GM10266 (cell line): Measurements from ENCODE around the gene BMX.

ENCODE experiments used
- DNase-seq: peaks from one replicate; pipeline ENCODE4 v3.0.0; 2012; ENCODE audit errors: extremely low spot score
- TF ChIP-seq, protein P1 (sequence below): IDR thresholded peaks from 2 replicates; pipeline ENCODE4 v1.5.1; 2012; ENCODE audit warnings: mild to moderate bottlenecking, low read depth; ENCODE audit not compliant: control insufficient read depth, insufficient read depth; ENCODE audit errors: missing control alignments

BMX gene

DNA sequence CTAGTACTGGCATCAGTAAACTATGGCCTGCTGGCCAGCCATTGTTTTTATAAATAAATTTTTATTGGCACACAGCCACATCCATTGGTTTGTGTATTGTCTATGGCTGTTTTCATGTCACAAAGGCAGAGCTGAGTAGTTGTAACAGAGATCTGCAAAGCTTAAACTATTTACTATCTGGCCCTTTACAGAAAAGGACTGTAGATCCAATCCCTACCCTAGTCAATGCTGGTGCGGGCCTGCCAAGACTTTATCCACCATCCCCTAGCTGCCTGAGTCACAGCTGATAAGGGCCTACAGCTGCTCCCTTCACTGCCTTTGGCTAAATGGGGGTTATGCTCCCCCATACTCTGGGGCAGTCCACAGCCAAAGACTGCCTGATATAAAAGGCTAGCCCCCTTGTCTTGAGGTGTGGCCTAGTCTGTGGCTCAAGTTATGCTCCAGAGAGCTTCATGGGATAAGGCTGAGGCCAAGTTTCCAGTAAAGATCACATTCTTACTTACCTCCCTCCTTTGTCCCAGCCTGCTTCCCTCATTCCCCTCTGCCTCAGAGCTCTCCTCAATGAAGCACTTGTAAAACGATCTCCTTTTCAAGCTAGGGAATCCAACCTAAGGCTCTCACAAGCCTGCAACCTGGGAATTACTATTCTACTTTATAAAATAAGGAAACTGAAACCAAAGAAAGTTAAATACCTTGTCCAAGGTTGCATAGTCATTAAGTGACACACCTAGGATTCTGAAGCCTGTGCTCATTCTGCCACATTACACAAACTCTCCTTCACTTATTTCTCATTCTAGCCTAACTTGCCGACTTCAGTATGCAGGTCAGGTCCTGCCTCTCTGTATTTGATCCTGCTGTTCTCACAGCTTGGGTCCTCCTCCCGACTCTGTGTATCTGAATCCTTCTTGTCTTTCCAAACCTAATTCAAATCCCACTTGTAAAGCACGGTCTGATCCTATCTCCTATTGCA is 79.5 kb downstream of the BMX start:
- DNase-seq, result no peak

DNA sequence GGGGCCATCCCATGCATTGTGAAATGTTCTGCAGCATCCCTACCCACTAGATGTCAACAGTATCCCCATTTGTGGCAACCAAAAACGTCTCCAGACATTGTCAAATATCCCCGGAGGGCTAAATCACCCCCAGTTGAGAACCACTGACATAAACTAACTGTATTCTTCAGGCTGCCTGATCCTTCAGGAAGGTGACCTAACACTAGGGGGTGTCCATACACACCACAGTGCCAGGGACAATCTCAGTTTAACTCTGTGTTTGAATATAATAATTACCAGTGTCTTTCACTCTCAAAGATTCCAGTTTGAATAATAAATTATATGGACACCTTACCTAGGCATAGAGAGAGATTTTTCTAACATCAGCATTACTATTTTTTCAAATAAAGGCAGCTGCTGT is 93.8 kb downstream of the BMX start:
- TF ChIP-seq, protein P1, sequence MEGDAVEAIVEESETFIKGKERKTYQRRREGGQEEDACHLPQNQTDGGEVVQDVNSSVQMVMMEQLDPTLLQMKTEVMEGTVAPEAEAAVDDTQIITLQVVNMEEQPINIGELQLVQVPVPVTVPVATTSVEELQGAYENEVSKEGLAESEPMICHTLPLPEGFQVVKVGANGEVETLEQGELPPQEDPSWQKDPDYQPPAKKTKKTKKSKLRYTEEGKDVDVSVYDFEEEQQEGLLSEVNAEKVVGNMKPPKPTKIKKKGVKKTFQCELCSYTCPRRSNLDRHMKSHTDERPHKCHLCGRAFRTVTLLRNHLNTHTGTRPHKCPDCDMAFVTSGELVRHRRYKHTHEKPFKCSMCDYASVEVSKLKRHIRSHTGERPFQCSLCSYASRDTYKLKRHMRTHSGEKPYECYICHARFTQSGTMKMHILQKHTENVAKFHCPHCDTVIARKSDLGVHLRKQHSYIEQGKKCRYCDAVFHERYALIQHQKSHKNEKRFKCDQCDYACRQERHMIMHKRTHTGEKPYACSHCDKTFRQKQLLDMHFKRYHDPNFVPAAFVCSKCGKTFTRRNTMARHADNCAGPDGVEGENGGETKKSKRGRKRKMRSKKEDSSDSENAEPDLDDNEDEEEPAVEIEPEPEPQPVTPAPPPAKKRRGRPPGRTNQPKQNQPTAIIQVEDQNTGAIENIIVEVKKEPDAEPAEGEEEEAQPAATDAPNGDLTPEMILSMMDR, result no peak
- DNase-seq, result no peak

More for the DNA sequence above, 79.5 kb downstream of the BMX start:
- TF ChIP-seq, protein P1, result no peak

DNA sequence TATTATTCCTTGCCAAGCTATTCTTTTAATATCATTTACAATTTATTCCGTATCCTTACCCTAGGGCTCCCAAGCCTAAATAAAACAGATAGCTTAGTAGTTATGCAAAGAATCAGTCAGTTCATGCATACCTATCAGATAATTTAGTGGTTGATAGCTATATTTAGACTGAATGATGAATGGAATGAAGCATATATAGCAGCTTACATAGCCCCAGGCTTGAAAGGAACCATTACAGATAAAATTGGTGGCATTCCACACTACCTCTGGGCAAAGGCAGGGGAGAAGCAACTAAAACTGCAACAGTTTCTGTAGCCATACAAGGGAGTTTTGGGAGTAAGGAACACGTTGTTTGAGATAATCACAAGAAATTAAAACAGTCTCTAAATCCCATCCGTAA is 97.4 kb downstream of the BMX start:
- TF ChIP-seq, protein P1, result no peak
- DNase-seq, result no peak

DNA sequence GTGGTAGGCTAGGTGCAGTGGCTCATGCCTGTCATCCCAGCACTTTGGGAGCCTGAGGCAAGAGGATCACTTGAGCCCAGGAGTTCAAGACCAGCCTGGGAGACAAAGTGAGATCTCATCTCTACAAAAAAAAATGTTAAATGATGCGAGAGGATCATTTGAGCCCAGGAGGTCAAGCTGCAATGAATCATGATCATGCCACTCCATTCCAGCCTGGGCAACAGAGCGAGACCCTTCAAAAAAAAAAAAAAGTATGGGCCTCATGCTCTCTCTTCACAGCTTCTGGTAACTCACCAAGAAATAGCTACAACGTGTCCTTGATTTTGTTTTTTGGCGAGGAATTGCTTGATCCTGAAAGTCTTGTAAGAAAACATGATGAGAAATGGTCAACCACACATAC is 98.9 kb downstream of the BMX start:
- no peak for DNase-seq
- TF ChIP-seq, protein P1, result no peak

DNA sequence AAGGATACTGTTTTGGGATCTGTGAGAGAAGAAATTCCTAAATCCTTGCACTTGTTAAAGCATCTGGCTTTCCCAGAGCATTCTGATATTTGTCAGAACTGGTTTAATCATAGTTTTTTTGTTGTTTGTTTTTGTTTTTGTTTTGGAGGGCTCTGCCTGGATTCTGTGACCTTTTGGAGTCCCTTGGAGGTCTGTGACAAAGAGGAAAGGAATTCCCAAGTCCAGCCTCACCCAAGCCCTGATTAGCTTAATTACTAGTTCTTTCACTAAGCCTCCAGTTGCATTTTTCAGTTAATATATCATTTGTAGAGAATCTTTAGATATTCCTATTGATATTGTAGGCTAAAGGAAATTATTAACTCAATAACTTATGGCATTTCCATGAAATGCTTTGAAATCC is 99.4 kb downstream of the BMX start:
- no peak for DNase-seq
- TF ChIP-seq, protein P1, result no peak

DNA sequence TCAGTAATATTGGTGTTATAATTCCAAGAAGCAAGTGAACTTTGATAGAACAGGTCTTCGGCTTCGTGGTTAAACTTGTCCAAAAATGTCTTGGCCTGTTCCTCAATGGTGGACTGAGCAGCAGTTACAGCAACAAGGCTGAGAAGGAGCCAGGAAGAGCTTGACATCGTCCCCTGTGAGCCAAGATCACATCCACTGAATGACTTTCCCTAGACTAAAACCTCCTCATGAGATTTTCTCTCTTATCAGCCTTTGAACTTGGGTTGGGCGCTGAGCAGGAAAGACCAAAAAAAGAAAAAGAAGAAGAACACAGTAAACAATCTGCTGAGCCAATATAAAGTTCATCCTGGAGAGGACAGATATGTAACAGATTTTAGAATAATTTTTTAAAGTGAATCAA is 100.1 kb downstream of the BMX start, which contains the start of gene ACE2:
TSS of gene ACE2 (minus strand) at position 216 of the 400 bp plus-strand sequence. CDS start at position 167, 49 bp downstream.
- DNase-seq, result no peak
- TF ChIP-seq, protein P1, result no peak

DNA sequence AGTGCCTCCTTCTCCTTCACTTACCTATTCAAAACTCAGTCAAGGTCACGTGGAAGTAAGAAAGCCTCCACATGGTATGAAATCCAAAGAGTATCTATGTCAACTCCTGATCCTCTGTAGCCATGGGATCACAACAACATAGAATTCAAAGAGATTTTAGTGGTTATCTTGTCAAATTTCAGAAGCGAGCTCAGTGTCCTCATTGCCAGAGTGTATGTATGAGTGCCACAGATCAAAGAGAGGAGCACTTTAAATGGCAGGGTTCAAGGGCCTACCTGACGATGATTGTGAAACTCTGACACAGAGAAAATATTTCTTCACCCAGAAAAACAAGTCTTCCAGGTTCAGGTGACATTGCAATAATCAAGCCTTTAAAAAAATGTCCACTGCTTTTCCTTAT is 101.3 kb downstream of the BMX start:
- DNase-seq, result no peak
- TF ChIP-seq, protein P1, result no peak
